Smooth muscle cell (in vitro differentiated cells): ENCODE measurements around the gene TSPYL1. TPM values are rescaled to one million over a fixed set of nuclear protein-coding genes. Genes with fewer than 3 reads are reported as not detected.

ENCODE experiments used
- DNase-seq: peaks from one replicate; lab custom pipeline; 2025; ENCODE audit not compliant: unreplicated experiment; lab: John Stamatoyannopoulos, UW
- H2AFZ ChIP-seq: fragments of 200-600 bp; sonication (generic); 2 replicates; pipeline ENCODE4 v1.6.0; 2016; ENCODE audit warnings: antibody characterized with exemption, low read depth, mild to moderate bottlenecking
- H3F3A ChIP-seq: fragments of 200-600 bp; sonication (generic); 2 replicates; pipeline ENCODE4 v1.6.0; 2017; ENCODE audit warnings: antibody characterized with exemption, low read depth
- H3K27ac ChIP-seq: fragments of 200-600 bp; sonication (generic); 2 replicates; pipeline ENCODE4 v1.5.1; 2016; ENCODE audit warnings: low read depth, mild to moderate bottlenecking
- H3K27me3 ChIP-seq: fragments of 200-600 bp; sonication (generic); 2 replicates; pipeline ENCODE4 v1.6.1; 2016; ENCODE audit warnings: low read depth, mild to moderate bottlenecking
- H3K36me3 ChIP-seq: fragments of 200-600 bp; sonication (generic); 2 replicates; pipeline ENCODE4 v1.5.1; 2016; ENCODE audit warnings: low read depth
- H3K4me1 ChIP-seq: fragments of 200-600 bp; sonication (generic); 2 replicates; pipeline ENCODE4 v1.5.1; 2016; ENCODE audit warnings: low read depth
- H3K4me2 ChIP-seq: fragments of 200-600 bp; sonication (generic); 2 replicates; pipeline ENCODE4 v1.6.0; 2016; ENCODE audit warnings: mild to moderate bottlenecking
- H3K4me3 ChIP-seq: fragments of 200-600 bp; sonication (generic); 2 replicates; pipeline ENCODE4 v1.5.1; 2016; ENCODE audit warnings: mild to moderate bottlenecking
- H3K79me2 ChIP-seq: fragments of 200-600 bp; sonication (generic); 2 replicates; pipeline ENCODE4 v1.6.0; 2016; ENCODE audit warnings: low read depth, mild to moderate bottlenecking
- H3K9ac ChIP-seq: fragments of 200-600 bp; sonication (generic); 2 replicates; pipeline ENCODE4 v1.6.0; 2016; ENCODE audit warnings: low read depth
- H3K9me3 ChIP-seq: fragments of 200-600 bp; sonication (generic); replicated peaks from 2 replicates; pipeline ENCODE4 v1.5.1; 2016; ENCODE audit warnings: low read depth
- H4K20me1 ChIP-seq: fragments of 200-600 bp; sonication (generic); 2 replicates; pipeline ENCODE4 v1.6.0; 2016; ENCODE audit warnings: low read depth
- CTCF ChIP-seq: fragments of 200-600 bp; sonication (generic); IDR thresholded peaks from 2 replicates; pipeline ENCODE4 v1.5.1; 2017; ENCODE audit warnings: borderline replicate concordance, mild to moderate bottlenecking, antibody characterized with exemption; ENCODE audit not compliant: insufficient read depth, poor library complexity, severe bottlenecking
- WGBS: methylation state at CpG from one replicate; pipeline ENCODE4 v1.1.7; 2016; ENCODE audit warnings: low lambda C conversion rate; 5-methylcytosine and 5-hydroxymethylcytosine counted together
- polyA plus RNA-seq: library from polyadenylated mRNA; unstranded; fragments of >200 nt; fragmentation: Nextera tagmentation; extraction: Ambion mirVana; gene quantifications from 2 replicates; pipeline ENCODE4 v1.2.1, GENCODE V29; 2016
- total RNA-seq: library from RNA; depleted of rRNA; stranded (reverse); fragments of >200 nt; gene quantifications from 2 replicates; pipeline ENCODE4 v1.2.3, GENCODE V29; 2014

TSPYL1 gene
- total and polyA plus RNA-seq, 2 experiments from 2014 or later: 17.9 to 45.0 TPM

- Histone ChIP-seq H3K27me3 (no peaks in the 10 kb centered on the region), H3K4me3 (no peak overlapping the region), H3K36me3 (no peaks in the 10 kb centered on the region), H3K27ac (no peak overlapping the region), H3K9ac (no peak overlapping the region), H4K20me1 (no peaks in the 10 kb centered on the region), H3K4me1 (no peaks in the 10 kb centered on the region), H3K4me2 (no peak overlapping the region), H2AFZ (no peak overlapping the region), H3F3A (no peaks in the 10 kb centered on the region), H3K9me3 (no peaks in the 10 kb centered on the region), H3K79me2 (no peaks in the 10 kb centered on the region)
- TF ChIP-seq CTCF: no peak
- no peak for DNase-seq
- 76% methylated on average over 3 of the region's 3 CpGs for WGBS
These were observed 45.0 kb downstream of the TSPYL1 start for GRCh38 chr6:116234689-116235088.

- Histone ChIP-seq H3K27me3 (no peaks in the 10 kb centered on the region), H2AFZ (no peak overlapping the region), H3K27ac (no peak overlapping the region), H3K9ac (no peak overlapping the region), H3K9me3 (no peaks in the 10 kb centered on the region), H4K20me1 (no peaks in the 10 kb centered on the region), H3K4me2 (no peak overlapping the region), H3K79me2 (no peaks in the 10 kb centered on the region), H3K4me1 (no peaks in the 10 kb centered on the region), H3K4me3 (no peak overlapping the region), H3K36me3 (no peaks in the 10 kb centered on the region), H3F3A (no peaks in the 10 kb centered on the region)
- no peak for DNase-seq
- WGBS: 76% methylated on average over 17 of the region's 17 CpGs
- TF ChIP-seq CTCF: no peak
These were observed 50.3 kb downstream of the TSPYL1 start for GRCh38 chr6:116229287-116229913.

Other genes starting within 250 kb of the TSPYL1 start
- 1.4 and 1.6 TPM in 2 replicates for gene FRK, start 219.0 kb downstream of the TSPYL1 start, total RNA-seq
- gene FRK, start 219.0 kb downstream of the TSPYL1 start, polyA plus RNA-seq: 0.11 and 0.54 TPM in 2 replicates
- gene NT5DC1, start 179.1 kb downstream of the TSPYL1 start, total RNA-seq: 3.7 and 4.9 TPM in 2 replicates
- 22.1 and 23.9 TPM in 2 replicates for gene NT5DC1, start 179.1 kb downstream of the TSPYL1 start, polyA plus RNA-seq
- gene COL10A1, start 153.8 kb downstream of the TSPYL1 start, total RNA-seq: 0.04 TPM in 1 of 2 replicates, not detected in the other
- 0.13 TPM in 1 of 2 replicates, not detected in the other for gene COL10A1, start 153.8 kb downstream of the TSPYL1 start, polyA plus RNA-seq
- gene TSPYL4, start 25.9 kb downstream of the TSPYL1 start, total RNA-seq: 25.3 and 29.5 TPM in 2 replicates
- 14.7 and 15.1 TPM in 2 replicates for gene TSPYL4, start 25.9 kb downstream of the TSPYL1 start, polyA plus RNA-seq
- 76.2 and 93.1 TPM in 2 replicates for gene DSE, start 91.0 kb upstream of the TSPYL1 start, total RNA-seq
- gene DSE, start 91.0 kb upstream of the TSPYL1 start, polyA plus RNA-seq: 35.0 and 38.6 TPM in 2 replicates
- gene CALHM6, start 181.4 kb upstream of the TSPYL1 start, total RNA-seq: 5.1 and 12.1 TPM in 2 replicates
- gene CALHM6, start 181.4 kb upstream of the TSPYL1 start, polyA plus RNA-seq: 3.4 and 4.6 TPM in 2 replicates
- 3.9 and 4.8 TPM in 2 replicates for gene CALHM5, start 231.7 kb upstream of the TSPYL1 start, total RNA-seq
- 1.9 and 2.1 TPM in 2 replicates for gene CALHM5, start 231.7 kb upstream of the TSPYL1 start, polyA plus RNA-seq